Dendritic cell treated with granulocyte-macrophage colony-stimulating factor and Interleukin-4, amounts not matched to agents 40 ng/mL and 50 ng/mL, for 4 days (primary cell): ENCODE measurements around the gene GTF2H4.

Experiments
- H3K27ac Mint-ChIP-seq: one replicate; pipeline ENCODE4 v1.8.0; 2022; ENCODE audit warnings: mild to moderate bottlenecking, mixed read lengths
- H3K27me3 Mint-ChIP-seq: one replicate; pipeline ENCODE4 v1.8.0; 2022; ENCODE audit warnings: mild to moderate bottlenecking, mixed read lengths
- H3K36me3 Mint-ChIP-seq: one replicate; pipeline ENCODE4 v1.8.0; 2022; ENCODE audit warnings: low read depth, mixed read lengths
- H3K4me1 Mint-ChIP-seq: one replicate; pipeline ENCODE4 v1.8.0; 2022; ENCODE audit warnings: low read depth, mixed read lengths
- H3K4me3 Mint-ChIP-seq: one replicate; pipeline ENCODE4 v1.8.0; 2022; ENCODE audit warnings: mild to moderate bottlenecking, moderate library complexity, mixed read lengths
- H3K9me3 Mint-ChIP-seq: one replicate; pipeline ENCODE4 v1.8.0; 2022; ENCODE audit warnings: mixed read lengths
- intact Hi-C: fragments of 100-400 bp; cut with micrococcal nuclease; formaldehyde crosslinking; loops from one replicate; pipeline ENCODE4 v1.15.0; 2022

GTF2H4 gene

GRCh38 chr6:30932665-30933365, 24.8 kb downstream of the GTF2H4 start:
- Mint-ChIP-seq H3K9me3 (peaks cover 8% of the 10 kb centered on the region), H3K36me3 (peaks cover 6% of the 10 kb centered on the region), H3K27me3 (peaks cover 19% of the 10 kb centered on the region), H3K27ac (no peak overlapping the region), H3K4me1 (peaks cover 28% of the 10 kb centered on the region), H3K4me3 (no peak overlapping the region)
- intact Hi-C loops: no loop called here

- intact Hi-C loops: no loop called here
- Mint-ChIP-seq H3K4me1 (peaks cover 28% of the 10 kb centered on the region), H3K27ac (no peak overlapping the region), H3K36me3 (no peaks in the 10 kb centered on the region), H3K9me3 (no peaks in the 10 kb centered on the region), H3K4me3 (no peak overlapping the region), H3K27me3 (peaks cover 24% of the 10 kb centered on the region)
Observed at GRCh38 chr6:30935018-30935417, 27.0 kb downstream of the GTF2H4 start.

GRCh38 chr6:30937265-30937664, 29.3 kb downstream of the GTF2H4 start:
- Mint-ChIP-seq H3K36me3 (no peaks in the 10 kb centered on the region), H3K9me3 (no peaks in the 10 kb centered on the region), H3K4me3 (no peak overlapping the region), H3K27me3 (peaks cover 45% of the 10 kb centered on the region), H3K4me1 (peaks cover 13% of the 10 kb centered on the region), H3K27ac (no peak overlapping the region)
- intact Hi-C loops: no loop called here

- peaks cover 53% of the 10 kb centered on the region for H3K27me3 Mint-ChIP-seq
- no peaks in the 10 kb centered on the region for H3K36me3 Mint-ChIP-seq
- no peaks in the 10 kb centered on the region for H3K9me3 Mint-ChIP-seq
- H3K4me3 Mint-ChIP-seq: no peak overlapping the region
- intact Hi-C loops: no loop called here
- H3K27ac Mint-ChIP-seq: no peak overlapping the region
- peaks cover 13% of the 10 kb centered on the region for H3K4me1 Mint-ChIP-seq
Observed at GRCh38 chr6:30938730-30939129, 30.7 kb downstream of the GTF2H4 start.

- Mint-ChIP-seq H3K4me1 (peaks cover 13% of the 10 kb centered on the region), H3K36me3 (no peaks in the 10 kb centered on the region), H3K9me3 (no peaks in the 10 kb centered on the region), H3K27ac (no peak overlapping the region), H3K27me3 (peaks cover 59% of the 10 kb centered on the region), H3K4me3 (no peak overlapping the region)
- intact Hi-C loops: no loop called here
Observed at GRCh38 chr6:30939473-30939872, 31.5 kb downstream of the GTF2H4 start.

- intact Hi-C loops: no loop called here
- Mint-ChIP-seq H3K9me3 (no peaks in the 10 kb centered on the region), H3K36me3 (no peaks in the 10 kb centered on the region), H3K27ac (no peak within 1 kb of the TSS), H3K4me1 (peaks cover 7% of the 10 kb centered on the region), H3K4me3 (no peak within 1 kb of the TSS), H3K27me3 (peaks cover 60% of the 10 kb centered on the region)
Observed at GRCh38 chr6:30940361-30940986, 32.5 kb downstream of the GTF2H4 start, which contains the start of gene MUCL3. Gene MUCL3 (plus strand): TSS chr6:30940973. CDS start chr6:30941000, 27 bp downstream.

GRCh38 chr6:30942338-30943060, 34.5 kb downstream of the GTF2H4 start:
- Mint-ChIP-seq H3K36me3 (no peaks in the 10 kb centered on the region), H3K4me3 (no peak overlapping the region), H3K27me3 (peaks cover 62% of the 10 kb centered on the region), H3K9me3 (no peaks in the 10 kb centered on the region), H3K27ac (no peak overlapping the region), H3K4me1 (peaks cover 7% of the 10 kb centered on the region)
- intact Hi-C loops: no loop called here

- intact Hi-C loops: no loop called here
- H3K4me3 Mint-ChIP-seq: no peak overlapping the region
- H3K27me3 Mint-ChIP-seq: peaks cover 73% of the 10 kb centered on the region
- peaks cover 7% of the 10 kb centered on the region for H3K4me1 Mint-ChIP-seq
- H3K27ac Mint-ChIP-seq: no peak overlapping the region
- H3K9me3 Mint-ChIP-seq: no peaks in the 10 kb centered on the region
- H3K36me3 Mint-ChIP-seq: no peaks in the 10 kb centered on the region
Observed at GRCh38 chr6:30944051-30944450, 36.0 kb downstream of the GTF2H4 start.

- Mint-ChIP-seq H3K36me3 (no peaks in the 10 kb centered on the region), H3K27me3 (peaks cover 81% of the 10 kb centered on the region), H3K27ac (no peak overlapping the region)
Observed at GRCh38 chr6:30945281-30945680, 37.3 kb downstream of the GTF2H4 start.

GRCh38 chr6:30947231-30947630, 39.2 kb downstream of the GTF2H4 start:
- H3K27me3 Mint-ChIP-seq: peaks cover 81% of the 10 kb centered on the region
- intact Hi-C loops: no loop called here

More at GRCh38 chr6:30945281-30945680, 37.3 kb downstream of the GTF2H4 start:
- intact Hi-C loops: no loop called here
- Mint-ChIP-seq H3K4me3 (no peak overlapping the region), H3K4me1 (peaks cover 7% of the 10 kb centered on the region), H3K9me3 (peaks cover 2% of the 10 kb centered on the region)

GRCh38 chr6:30948811-30949210, 40.8 kb downstream of the GTF2H4 start:
- intact Hi-C loops: no loop called here
- no peak overlapping the region for H3K27ac Mint-ChIP-seq
- no peak overlapping the region for H3K4me3 Mint-ChIP-seq
- peaks cover 83% of the 10 kb centered on the region for H3K27me3 Mint-ChIP-seq
- peaks cover 11% of the 10 kb centered on the region for H3K9me3 Mint-ChIP-seq
- H3K4me1 Mint-ChIP-seq: no peaks in the 10 kb centered on the region
- no peaks in the 10 kb centered on the region for H3K36me3 Mint-ChIP-seq

More at GRCh38 chr6:30947231-30947630, 39.2 kb downstream of the GTF2H4 start:
- Mint-ChIP-seq H3K9me3 (peaks cover 11% of the 10 kb centered on the region), H3K4me1 (peaks cover 7% of the 10 kb centered on the region), H3K27ac (no peak overlapping the region), H3K4me3 (no peak overlapping the region), H3K36me3 (no peaks in the 10 kb centered on the region)

- no peak overlapping the region for H3K4me3 Mint-ChIP-seq
- no peaks in the 10 kb centered on the region for H3K36me3 Mint-ChIP-seq
- H3K27me3 Mint-ChIP-seq: peaks cover 97% of the 10 kb centered on the region
- intact Hi-C loops: no loop called here
- H3K9me3 Mint-ChIP-seq: peaks cover 11% of the 10 kb centered on the region
- peaks cover 17% of the 10 kb centered on the region for H3K4me1 Mint-ChIP-seq
- H3K27ac Mint-ChIP-seq: no peak overlapping the region
Observed at GRCh38 chr6:30951907-30952469, 44.0 kb downstream of the GTF2H4 start.

- Mint-ChIP-seq H3K36me3 (no peaks in the 10 kb centered on the region), H3K4me3 (peak overlapping the region; percentile 59), H3K9me3 (peaks cover 11% of the 10 kb centered on the region), H3K4me1 (peaks cover 17% of the 10 kb centered on the region), H3K27ac (peak overlapping the region; percentile 31), H3K27me3 (peaks cover 95% of the 10 kb centered on the region)
- intact Hi-C loops: no loop called here
Observed at GRCh38 chr6:30954631-30955366, 46.8 kb downstream of the GTF2H4 start.
